ENCODE measurements around the gene CPT1B.

CPT1B gene

GRCh38 chr22:50586416-50586815 lies 8.2 kb upstream of the CPT1B start:
- H3K27ac ChIP-seq (ENCODE audit: low read depth, low read length), result no peak overlapping the region

GRCh38 chr22:50585781-50586180 lies 7.6 kb upstream of the CPT1B start:
- Histone ChIP-seq H3K9ac (ENCODE audit: low read depth in 1 of 2, low read length in 2 of 2) (no peak overlapping the region), H3K27me3 (ENCODE audit: control insufficient read depth in 1 of 2, insufficient read depth in 2 of 2, low read length in 2 of 2) (no peaks in the 10 kb centered on the region), H3K9me3 (ENCODE audit: control insufficient read depth in 1 of 2, low read length in 2 of 2) (no peaks in the 10 kb centered on the region)

More at GRCh38 chr22:50586416-50586815, 8.2 kb upstream of the CPT1B start:
- Histone ChIP-seq H3K9me3 (ENCODE audit: control insufficient read depth in 1 of 2, low read length in 2 of 2) (no peaks in the 10 kb centered on the region), H3K4me1 (ENCODE audit: control insufficient read depth in 1 of 2, insufficient read depth in 2 of 2, low read length in 2 of 2) (peaks cover 11 to 15% of the 10 kb centered on the region in 2 donors), H3K4me3 (ENCODE audit: low read depth in 1 of 2, low read length in 2 of 2) (no peak overlapping the region), H3K27me3 (ENCODE audit: control insufficient read depth in 1 of 2, insufficient read depth in 2 of 2, low read length in 2 of 2) (no peaks in the 10 kb centered on the region), H3K36me3 (ENCODE audit: control insufficient read depth in 1 of 2, insufficient read depth in 2 of 2, low read length in 2 of 2) (no peaks in the 10 kb centered on the region), H3K9ac (ENCODE audit: low read depth in 1 of 2, low read length in 2 of 2) (no peak overlapping the region)

DNA sequence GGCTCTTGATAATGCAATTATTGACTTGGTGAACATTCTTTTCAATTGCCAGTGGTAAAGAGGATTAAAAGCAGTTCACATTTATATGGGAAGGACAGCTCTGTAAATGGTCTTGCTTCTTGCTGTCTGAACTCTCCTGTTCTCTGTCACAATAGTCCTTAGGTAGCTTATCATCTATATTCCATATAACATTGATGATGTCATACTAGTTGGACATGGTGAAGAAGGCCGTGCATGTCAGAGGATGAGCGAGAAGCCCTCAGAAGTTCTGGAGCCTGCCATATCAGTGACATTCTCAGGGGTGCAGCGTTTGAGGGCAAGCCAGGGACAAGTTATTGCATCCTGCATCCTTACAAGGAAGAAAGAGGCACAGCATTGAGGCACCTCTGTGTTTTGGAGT lies 7.0 kb upstream of the CPT1B start:
- Histone ChIP-seq H3K9ac (ENCODE audit: low read depth in 1 of 2, low read length in 2 of 2) (no peak overlapping the region), H3K27ac (ENCODE audit: low read depth, low read length) (no peak overlapping the region), H3K27me3 (ENCODE audit: control insufficient read depth in 1 of 2, insufficient read depth in 2 of 2, low read length in 2 of 2) (no peaks in the 10 kb centered on the region), H3K9me3 (ENCODE audit: control insufficient read depth in 1 of 2, low read length in 2 of 2) (no peaks in the 10 kb centered on the region), H3K36me3 (ENCODE audit: control insufficient read depth in 1 of 2, insufficient read depth in 2 of 2, low read length in 2 of 2) (peaks cover 0 to 7% of the 10 kb centered on the region in 2 donors), H3K4me3 (ENCODE audit: low read depth in 1 of 2, low read length in 2 of 2) (no peak overlapping the region), H3K4me1 (ENCODE audit: control insufficient read depth in 1 of 2, insufficient read depth in 2 of 2, low read length in 2 of 2) (peaks cover 16 to 18% of the 10 kb centered on the region in 2 donors)

More at GRCh38 chr22:50585781-50586180, 7.6 kb upstream of the CPT1B start:
- Histone ChIP-seq H3K27ac (ENCODE audit: low read depth, low read length) (no peak overlapping the region), H3K36me3 (ENCODE audit: control insufficient read depth in 1 of 2, insufficient read depth in 2 of 2, low read length in 2 of 2) (peaks cover 0 to 4% of the 10 kb centered on the region in 2 donors), H3K4me1 (ENCODE audit: control insufficient read depth in 1 of 2, insufficient read depth in 2 of 2, low read length in 2 of 2) (peaks cover 16 to 18% of the 10 kb centered on the region in 2 donors), H3K4me3 (ENCODE audit: low read depth in 1 of 2, low read length in 2 of 2) (no peak overlapping the region)

GRCh38 chr22:50584106-50585096 lies 6.2 kb upstream of the CPT1B start:
- peaks cover 16 to 20% of the 10 kb centered on the region in 2 donors for H3K4me1 ChIP-seq (ENCODE audit: control insufficient read depth in 1 of 2, insufficient read depth in 2 of 2, low read length in 2 of 2)
- H3K9ac ChIP-seq (ENCODE audit: low read depth in 1 of 2, low read length in 2 of 2), result peak overlapping the region in 1 of 2 donors; percentile 67
- no peaks in the 10 kb centered on the region for H3K27me3 ChIP-seq (ENCODE audit: control insufficient read depth in 1 of 2, insufficient read depth in 2 of 2, low read length in 2 of 2)
- H3K9me3 ChIP-seq (ENCODE audit: control insufficient read depth in 1 of 2, low read length in 2 of 2), result no peaks in the 10 kb centered on the region
- H3K4me3 ChIP-seq (ENCODE audit: low read depth in 1 of 2, low read length in 2 of 2), result no peak overlapping the region
- peaks cover 0 to 15% of the 10 kb centered on the region in 2 donors for H3K36me3 ChIP-seq (ENCODE audit: control insufficient read depth in 1 of 2, insufficient read depth in 2 of 2, low read length in 2 of 2)
- H3K27ac ChIP-seq (ENCODE audit: low read depth, low read length), result no peak overlapping the region

- Histone ChIP-seq H3K27me3 (ENCODE audit: control insufficient read depth in 1 of 2, insufficient read depth in 2 of 2, low read length in 2 of 2) (no peaks in the 10 kb centered on the region), H3K9ac (ENCODE audit: low read depth in 1 of 2, low read length in 2 of 2) (peak overlapping the region; percentile 67 to 93)
Measured at GRCh38 chr22:50583294-50583861, 5.2 kb upstream of the CPT1B start.

GRCh38 chr22:50582493-50583293 lies 4.5 kb upstream of the CPT1B start, which contains the start of gene CHKB:
Gene CHKB, minus strand, starts transcription at chr22:50582849. Its CDS starts 68 bp downstream, at chr22:50582781.
- H3K9me3 ChIP-seq (ENCODE audit: control insufficient read depth in 1 of 2, low read length in 2 of 2), result no peaks in the 10 kb centered on the region
- peak within 1 kb of the TSS; percentile 99 for H3K27ac ChIP-seq (ENCODE audit: low read depth, low read length)
- H3K9ac ChIP-seq (ENCODE audit: low read depth in 1 of 2, low read length in 2 of 2), result peak within 1 kb of the TSS; percentile 90 to 95
- no peaks in the 10 kb centered on the region for H3K27me3 ChIP-seq (ENCODE audit: control insufficient read depth in 1 of 2, insufficient read depth in 2 of 2, low read length in 2 of 2)
- peaks cover 24 to 32% of the 10 kb centered on the region in 2 donors for H3K4me1 ChIP-seq (ENCODE audit: control insufficient read depth in 1 of 2, insufficient read depth in 2 of 2, low read length in 2 of 2)
- H3K4me3 ChIP-seq (ENCODE audit: low read depth in 1 of 2, low read length in 2 of 2), result peak within 1 kb of the TSS; percentile 91 to 92
- peaks cover 0 to 22% of the 10 kb centered on the region in 2 donors for H3K36me3 ChIP-seq (ENCODE audit: control insufficient read depth in 1 of 2, insufficient read depth in 2 of 2, low read length in 2 of 2)

More at GRCh38 chr22:50583294-50583861, 5.2 kb upstream of the CPT1B start:
- peaks cover 0 to 22% of the 10 kb centered on the region in 2 donors for H3K36me3 ChIP-seq (ENCODE audit: control insufficient read depth in 1 of 2, insufficient read depth in 2 of 2, low read length in 2 of 2)
- H3K4me3 ChIP-seq (ENCODE audit: low read depth in 1 of 2, low read length in 2 of 2), result peak overlapping the region; percentile 91
- H3K9me3 ChIP-seq (ENCODE audit: control insufficient read depth in 1 of 2, low read length in 2 of 2), result no peaks in the 10 kb centered on the region
- H3K27ac ChIP-seq (ENCODE audit: low read depth, low read length), result no peak overlapping the region
- peaks cover 24 to 31% of the 10 kb centered on the region in 2 donors for H3K4me1 ChIP-seq (ENCODE audit: control insufficient read depth in 1 of 2, insufficient read depth in 2 of 2, low read length in 2 of 2)

DNA sequence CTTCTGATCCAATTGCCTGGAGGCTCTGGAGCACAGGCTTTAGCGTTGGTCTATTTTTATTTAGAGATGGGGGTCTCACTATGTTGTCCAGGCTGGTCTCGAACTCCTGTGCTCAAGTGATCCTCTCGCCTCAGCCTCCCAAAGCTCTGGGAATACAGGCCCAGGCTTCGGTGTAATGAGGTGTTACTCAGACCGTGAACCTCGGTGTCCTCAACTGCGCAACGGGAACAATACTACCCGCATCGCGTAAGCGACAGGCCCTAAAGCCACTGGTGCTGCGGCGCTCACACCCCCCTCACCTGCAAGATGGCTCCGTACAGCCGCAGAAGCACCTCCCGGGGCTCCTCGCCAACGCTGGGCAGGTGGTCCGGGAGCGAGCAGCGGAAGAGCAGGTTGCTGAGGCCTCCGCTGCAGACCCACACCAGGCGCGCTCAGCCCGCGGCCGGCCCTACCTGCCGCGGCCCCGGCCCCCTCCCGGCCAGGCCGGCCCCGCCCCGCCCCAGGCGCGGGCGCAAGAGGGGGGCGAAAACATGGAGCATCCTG lies 3.8 kb upstream of the CPT1B start:
- Histone ChIP-seq H3K9me3 (ENCODE audit: control insufficient read depth in 1 of 2, low read length in 2 of 2) (no peaks in the 10 kb centered on the region), H3K36me3 (ENCODE audit: control insufficient read depth in 1 of 2, insufficient read depth in 2 of 2, low read length in 2 of 2) (peaks cover 0 to 22% of the 10 kb centered on the region in 2 donors), H3K4me3 (ENCODE audit: low read depth in 1 of 2, low read length in 2 of 2) (peak overlapping the region; percentile 81 to 92), H3K27me3 (ENCODE audit: control insufficient read depth in 1 of 2, insufficient read depth in 2 of 2, low read length in 2 of 2) (no peaks in the 10 kb centered on the region), H3K27ac (ENCODE audit: low read depth, low read length) (peak overlapping the region; percentile 99), H3K9ac (ENCODE audit: low read depth in 1 of 2, low read length in 2 of 2) (peak overlapping the region; percentile 90 to 95), H3K4me1 (ENCODE audit: control insufficient read depth in 1 of 2, insufficient read depth in 2 of 2, low read length in 2 of 2) (peaks cover 24 to 32% of the 10 kb centered on the region in 2 donors)

- Histone ChIP-seq H3K9ac (ENCODE audit: low read depth in 1 of 2, low read length in 2 of 2) (peak overlapping the region; percentile 90 to 95), H3K27ac (ENCODE audit: low read depth, low read length) (no peak overlapping the region), H3K4me3 (ENCODE audit: low read depth in 1 of 2, low read length in 2 of 2) (peak overlapping the region; percentile 81 to 92), H3K9me3 (ENCODE audit: control insufficient read depth in 1 of 2, low read length in 2 of 2) (no peaks in the 10 kb centered on the region), H3K36me3 (ENCODE audit: control insufficient read depth in 1 of 2, insufficient read depth in 2 of 2, low read length in 2 of 2) (peaks cover 0 to 22% of the 10 kb centered on the region in 2 donors), H3K4me1 (ENCODE audit: control insufficient read depth in 1 of 2, insufficient read depth in 2 of 2, low read length in 2 of 2) (peaks cover 24 to 32% of the 10 kb centered on the region in 2 donors), H3K27me3 (ENCODE audit: control insufficient read depth in 1 of 2, insufficient read depth in 2 of 2, low read length in 2 of 2) (no peaks in the 10 kb centered on the region)
Measured at GRCh38 chr22:50581031-50581949, 3.1 kb upstream of the CPT1B start.

DNA sequence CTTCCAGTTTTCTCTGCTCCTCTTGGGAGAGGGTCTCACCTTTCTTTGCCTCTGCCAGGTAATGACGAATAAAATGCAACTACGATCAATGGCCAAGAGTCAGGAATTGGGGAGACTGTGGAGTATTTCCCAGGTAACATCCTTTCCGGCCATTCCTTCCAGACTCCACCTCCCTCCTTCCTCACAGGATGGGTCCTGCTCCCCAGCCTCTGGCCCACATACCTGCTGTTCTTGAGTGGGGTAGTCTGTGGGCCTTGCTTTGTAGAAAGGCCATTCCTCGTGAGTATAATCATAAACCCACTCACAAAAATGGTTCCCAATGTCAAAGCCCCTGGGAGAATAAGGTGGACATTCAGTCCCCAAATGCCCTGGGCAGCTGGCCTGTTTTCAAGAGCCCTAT lies 1.5 kb upstream of the CPT1B start:
- H3K27me3 ChIP-seq (ENCODE audit: control insufficient read depth in 1 of 2, insufficient read depth in 2 of 2, low read length in 2 of 2), result no peaks in the 10 kb centered on the region
- no peak overlapping the region for H3K27ac ChIP-seq (ENCODE audit: low read depth, low read length)
- no peaks in the 10 kb centered on the region for H3K9me3 ChIP-seq (ENCODE audit: control insufficient read depth in 1 of 2, low read length in 2 of 2)
- no peak overlapping the region for H3K9ac ChIP-seq (ENCODE audit: low read depth in 1 of 2, low read length in 2 of 2)
- H3K4me3 ChIP-seq (ENCODE audit: low read depth in 1 of 2, low read length in 2 of 2), result no peak overlapping the region
- peaks cover 24 to 32% of the 10 kb centered on the region in 2 donors for H3K4me1 ChIP-seq (ENCODE audit: control insufficient read depth in 1 of 2, insufficient read depth in 2 of 2, low read length in 2 of 2)
- H3K36me3 ChIP-seq (ENCODE audit: control insufficient read depth in 1 of 2, insufficient read depth in 2 of 2, low read length in 2 of 2), result peaks cover 0 to 22% of the 10 kb centered on the region in 2 donors

Data from duodenal mucosa (tissue), 2 donors.